ENCODE measurements around the gene PTPN4.

The PTPN4 gene

GRCh38 chr2:119764832-119765231 is 5.1 kb downstream of the PTPN4 start:
- Histone ChIP-seq H2AFZ (ENCODE audit: low read length, unreplicated experiment) (no peak overlapping the region), H3K4me3 (ENCODE audit: low read depth, low read length) (no peak overlapping the region), H3K27ac (ENCODE audit: low read depth, low read length) (no peak overlapping the region), H3K4me1 (ENCODE audit: control insufficient read depth, insufficient read depth, low read length, unreplicated experiment) (peaks cover 17% of the 10 kb centered on the region), H3K27me3 (ENCODE audit: insufficient read depth, low read length) (no peaks in the 10 kb centered on the region), H3K79me2 (ENCODE audit: control insufficient read depth, insufficient read depth, low read length, unreplicated experiment) (peaks cover 64% of the 10 kb centered on the region), H3K36me3 (ENCODE audit: insufficient read depth, low read length) (no peaks in the 10 kb centered on the region)

DNA sequence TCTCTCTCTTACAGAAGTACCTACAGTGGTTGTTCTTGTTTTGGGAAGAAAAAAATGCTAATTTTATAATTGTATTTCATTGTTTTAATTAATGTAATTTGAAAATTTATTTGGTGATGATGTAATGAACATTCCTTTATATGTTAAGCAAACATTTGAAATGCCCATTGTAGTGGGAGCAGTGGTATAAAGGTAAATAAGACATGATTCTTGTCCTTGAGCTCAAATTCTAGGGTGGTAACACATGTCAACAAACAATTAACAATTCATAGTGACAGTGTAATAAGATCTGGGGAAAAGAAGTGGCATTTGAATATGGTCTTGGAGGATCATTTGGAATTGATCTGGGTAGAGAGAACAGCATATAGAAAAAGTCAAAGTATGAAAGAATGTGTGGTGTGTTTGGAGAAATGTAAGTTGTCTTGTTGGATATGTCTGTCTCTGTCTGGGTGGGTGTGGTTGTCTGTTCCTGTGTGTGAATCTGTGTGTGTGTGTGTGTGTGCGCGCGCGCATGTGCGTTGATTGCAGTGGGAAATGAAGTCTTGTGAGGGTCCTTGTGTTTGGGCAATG is 5.8 kb downstream of the PTPN4 start:
- H3K4me3 ChIP-seq (ENCODE audit: low read depth, low read length) = no peak overlapping the region
- no peak overlapping the region for H2AFZ ChIP-seq (ENCODE audit: low read length, unreplicated experiment)
- H3K36me3 ChIP-seq (ENCODE audit: insufficient read depth, low read length) = no peaks in the 10 kb centered on the region
- peaks cover 17% of the 10 kb centered on the region for H3K4me1 ChIP-seq (ENCODE audit: control insufficient read depth, insufficient read depth, low read length, unreplicated experiment)
- H3K27ac ChIP-seq (ENCODE audit: low read depth, low read length) = no peak overlapping the region
- H3K27me3 ChIP-seq (ENCODE audit: insufficient read depth, low read length) = no peaks in the 10 kb centered on the region
- H3K79me2 ChIP-seq (ENCODE audit: control insufficient read depth, insufficient read depth, low read length, unreplicated experiment) = peaks cover 67% of the 10 kb centered on the region

DNA sequence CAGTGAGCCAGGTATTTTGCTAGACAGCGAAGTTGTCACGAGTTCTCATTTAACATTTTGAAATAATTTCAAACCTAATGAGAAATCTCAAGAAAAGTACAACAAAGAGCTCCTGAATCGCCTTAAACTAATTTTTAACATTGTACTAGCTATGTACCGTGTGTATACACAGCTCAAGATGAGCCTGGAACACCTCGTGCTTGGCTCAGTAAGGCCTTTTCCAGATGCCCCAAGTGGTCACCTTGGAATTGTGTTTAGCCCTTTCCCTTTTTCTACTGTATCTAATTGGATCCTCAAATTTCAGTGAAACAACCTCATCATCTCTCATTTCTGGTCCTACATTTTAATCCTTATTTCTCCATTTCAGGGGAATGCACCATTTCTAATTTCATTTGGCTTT is 7.2 kb downstream of the PTPN4 start:
- Histone ChIP-seq H3K36me3 (ENCODE audit: insufficient read depth, low read length) (no peaks in the 10 kb centered on the region), H3K79me2 (ENCODE audit: control insufficient read depth, insufficient read depth, low read length, unreplicated experiment) (peaks cover 56% of the 10 kb centered on the region), H3K4me1 (ENCODE audit: control insufficient read depth, insufficient read depth, low read length, unreplicated experiment) (peaks cover 19% of the 10 kb centered on the region), H3K27ac (ENCODE audit: low read depth, low read length) (no peak overlapping the region), H3K4me3 (ENCODE audit: low read depth, low read length) (no peak overlapping the region), H3K27me3 (ENCODE audit: insufficient read depth, low read length) (no peaks in the 10 kb centered on the region), H2AFZ (ENCODE audit: low read length, unreplicated experiment) (no peak overlapping the region)

DNA sequence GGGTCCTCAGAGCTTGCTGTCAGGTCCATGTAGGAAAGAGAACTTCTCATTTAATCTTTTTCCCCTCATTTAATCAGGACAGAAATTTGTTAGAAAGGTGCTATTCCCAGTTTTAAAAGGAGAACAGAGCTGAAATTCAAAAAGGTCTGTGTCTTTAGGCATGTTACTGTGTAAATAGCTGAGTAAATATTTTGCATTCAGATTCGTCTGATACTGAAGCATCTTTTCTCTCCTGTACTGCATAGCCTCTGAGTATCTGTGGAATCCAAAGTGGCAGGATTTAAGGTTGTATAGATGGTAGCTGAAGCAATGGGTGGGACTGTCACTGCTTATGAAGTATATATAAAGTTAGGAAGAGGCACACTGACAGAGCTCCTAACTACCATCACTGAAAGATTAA is 9.0 kb downstream of the PTPN4 start:
- no peak overlapping the region for H2AFZ ChIP-seq (ENCODE audit: low read length, unreplicated experiment)
- no peaks in the 10 kb centered on the region for H3K27me3 ChIP-seq (ENCODE audit: insufficient read depth, low read length)
- H3K4me3 ChIP-seq (ENCODE audit: low read depth, low read length) = no peak overlapping the region
- H3K27ac ChIP-seq (ENCODE audit: low read depth, low read length) = no peak overlapping the region
- no peaks in the 10 kb centered on the region for H3K36me3 ChIP-seq (ENCODE audit: insufficient read depth, low read length)
- H3K4me1 ChIP-seq (ENCODE audit: control insufficient read depth, insufficient read depth, low read length, unreplicated experiment) = peaks cover 8% of the 10 kb centered on the region
- peaks cover 43% of the 10 kb centered on the region for H3K79me2 ChIP-seq (ENCODE audit: control insufficient read depth, insufficient read depth, low read length, unreplicated experiment)

DNA sequence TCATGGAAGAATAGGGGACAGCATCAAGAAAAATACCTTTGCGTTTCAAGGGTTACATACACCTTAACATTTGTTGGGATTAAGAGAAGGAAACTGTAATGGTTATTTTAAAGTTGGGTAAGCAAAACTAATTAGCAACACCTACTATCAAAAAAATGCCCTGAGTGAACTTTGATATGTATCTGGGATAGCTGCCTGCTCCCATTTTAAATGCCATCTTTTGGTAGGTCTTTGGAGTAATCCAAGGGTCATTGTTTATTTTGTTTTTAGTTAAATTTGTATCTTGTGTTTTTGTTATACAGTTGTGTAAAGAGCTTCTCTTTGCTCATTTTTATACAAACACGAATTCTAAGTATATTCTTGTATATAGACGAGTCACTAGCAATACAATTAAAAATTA is 9.9 kb downstream of the PTPN4 start:
- Histone ChIP-seq H3K4me1 (ENCODE audit: control insufficient read depth, insufficient read depth, low read length, unreplicated experiment) (peaks cover 8% of the 10 kb centered on the region), H3K4me3 (ENCODE audit: low read depth, low read length) (no peak overlapping the region), H3K27me3 (ENCODE audit: insufficient read depth, low read length) (no peaks in the 10 kb centered on the region), H3K27ac (ENCODE audit: low read depth, low read length) (no peak overlapping the region), H3K36me3 (ENCODE audit: insufficient read depth, low read length) (no peaks in the 10 kb centered on the region), H2AFZ (ENCODE audit: low read length, unreplicated experiment) (no peak overlapping the region), H3K79me2 (ENCODE audit: control insufficient read depth, insufficient read depth, low read length, unreplicated experiment) (peaks cover 36% of the 10 kb centered on the region)

DNA sequence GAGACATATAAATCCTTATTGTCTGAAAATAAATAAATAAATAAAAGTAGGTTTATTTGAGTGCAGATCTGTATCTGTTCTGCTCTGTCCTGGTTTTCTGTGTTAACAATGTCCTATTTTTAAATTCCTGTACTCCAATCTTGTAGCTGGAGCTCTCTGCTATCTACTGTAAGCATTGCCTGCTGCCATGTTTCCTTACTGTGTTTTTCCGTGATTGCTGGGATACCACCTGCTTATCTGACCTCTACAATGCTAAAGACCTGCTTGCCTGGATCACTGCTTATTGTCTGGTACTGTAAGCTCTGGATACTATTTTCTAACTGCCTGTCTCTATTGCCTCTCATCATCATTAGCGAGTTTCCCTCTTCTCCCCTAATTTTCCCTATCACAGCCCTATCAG is 11.6 kb downstream of the PTPN4 start:
- no peaks in the 10 kb centered on the region for H3K36me3 ChIP-seq (ENCODE audit: insufficient read depth, low read length)
- no peak overlapping the region for H3K27ac ChIP-seq (ENCODE audit: low read depth, low read length)
- no peaks in the 10 kb centered on the region for H3K27me3 ChIP-seq (ENCODE audit: insufficient read depth, low read length)
- H3K79me2 ChIP-seq (ENCODE audit: control insufficient read depth, insufficient read depth, low read length, unreplicated experiment) = peaks cover 24% of the 10 kb centered on the region
- peaks cover 8% of the 10 kb centered on the region for H3K4me1 ChIP-seq (ENCODE audit: control insufficient read depth, insufficient read depth, low read length, unreplicated experiment)
- H2AFZ ChIP-seq (ENCODE audit: low read length, unreplicated experiment) = no peak overlapping the region
- no peak overlapping the region for H3K4me3 ChIP-seq (ENCODE audit: low read depth, low read length)

DNA sequence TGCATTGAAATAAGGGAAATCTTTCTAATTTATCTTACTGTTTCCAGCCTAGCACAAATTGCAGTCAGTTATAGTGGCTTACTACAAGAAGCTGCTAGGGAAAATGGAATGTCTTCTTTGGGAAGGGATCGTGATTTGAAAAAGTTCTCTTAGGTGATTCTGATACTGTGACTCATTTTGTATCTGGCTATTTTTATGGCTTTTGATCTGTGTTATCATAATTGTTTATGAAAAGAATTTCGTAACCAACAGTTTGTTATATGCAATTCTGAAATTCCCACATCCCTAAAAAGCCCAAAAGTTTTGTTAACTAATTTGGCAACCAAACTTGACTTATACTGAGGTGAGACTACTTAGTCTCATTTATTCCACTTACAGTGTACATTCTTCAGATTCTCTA is 12.4 kb downstream of the PTPN4 start:
- Histone ChIP-seq H3K79me2 (ENCODE audit: control insufficient read depth, insufficient read depth, low read length, unreplicated experiment) (peaks cover 24% of the 10 kb centered on the region), H3K4me3 (ENCODE audit: low read depth, low read length) (no peak overlapping the region), H2AFZ (ENCODE audit: low read length, unreplicated experiment) (no peak overlapping the region), H3K36me3 (ENCODE audit: insufficient read depth, low read length) (no peaks in the 10 kb centered on the region), H3K27ac (ENCODE audit: low read depth, low read length) (no peak overlapping the region), H3K4me1 (ENCODE audit: control insufficient read depth, insufficient read depth, low read length, unreplicated experiment) (peaks cover 8% of the 10 kb centered on the region), H3K27me3 (ENCODE audit: insufficient read depth, low read length) (no peaks in the 10 kb centered on the region)

GRCh38 chr2:119772767-119773166 is 13.0 kb downstream of the PTPN4 start:
- Histone ChIP-seq H3K36me3 (ENCODE audit: insufficient read depth, low read length) (no peaks in the 10 kb centered on the region), H3K79me2 (ENCODE audit: control insufficient read depth, insufficient read depth, low read length, unreplicated experiment) (peaks cover 21% of the 10 kb centered on the region), H3K4me1 (ENCODE audit: control insufficient read depth, insufficient read depth, low read length, unreplicated experiment) (peaks cover 8% of the 10 kb centered on the region), H3K27ac (ENCODE audit: low read depth, low read length) (no peak overlapping the region), H3K27me3 (ENCODE audit: insufficient read depth, low read length) (no peaks in the 10 kb centered on the region), H2AFZ (ENCODE audit: low read length, unreplicated experiment) (no peak overlapping the region), H3K4me3 (ENCODE audit: low read depth, low read length) (no peak overlapping the region)

GRCh38 chr2:119774026-119774425 is 14.3 kb downstream of the PTPN4 start:
- no peak overlapping the region for H3K4me3 ChIP-seq (ENCODE audit: low read depth, low read length)
- H2AFZ ChIP-seq (ENCODE audit: low read length, unreplicated experiment) = no peak overlapping the region
- H3K27me3 ChIP-seq (ENCODE audit: insufficient read depth, low read length) = no peaks in the 10 kb centered on the region
- peaks cover 8% of the 10 kb centered on the region for H3K4me1 ChIP-seq (ENCODE audit: control insufficient read depth, insufficient read depth, low read length, unreplicated experiment)
- H3K79me2 ChIP-seq (ENCODE audit: control insufficient read depth, insufficient read depth, low read length, unreplicated experiment) = peaks cover 13% of the 10 kb centered on the region
- H3K36me3 ChIP-seq (ENCODE audit: insufficient read depth, low read length) = no peaks in the 10 kb centered on the region
- H3K27ac ChIP-seq (ENCODE audit: low read depth, low read length) = no peak overlapping the region

DNA sequence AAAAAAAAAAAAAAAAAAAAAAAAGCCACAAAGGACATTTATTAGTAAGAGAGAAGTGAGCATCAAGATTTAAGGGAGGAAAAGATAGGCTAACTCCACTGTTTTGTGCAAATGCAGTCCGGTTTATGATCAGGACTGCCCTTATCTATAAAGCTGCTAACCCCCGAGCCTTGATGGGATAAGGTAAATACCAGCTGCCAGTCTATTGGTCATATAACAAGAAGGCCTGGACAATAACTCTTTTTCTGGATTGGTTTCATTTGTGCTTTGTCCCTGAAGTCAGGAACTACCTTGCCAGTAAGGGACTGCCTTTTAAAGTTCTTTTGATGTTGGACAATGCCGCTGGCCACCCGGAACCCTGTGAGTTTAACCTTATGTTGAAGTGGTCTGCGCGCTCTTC is 15.4 kb downstream of the PTPN4 start:
- H2AFZ ChIP-seq (ENCODE audit: low read length, unreplicated experiment) = no peak overlapping the region
- peaks cover 8% of the 10 kb centered on the region for H3K4me1 ChIP-seq (ENCODE audit: control insufficient read depth, insufficient read depth, low read length, unreplicated experiment)
- H3K79me2 ChIP-seq (ENCODE audit: control insufficient read depth, insufficient read depth, low read length, unreplicated experiment) = peaks cover 4% of the 10 kb centered on the region
- no peak overlapping the region for H3K4me3 ChIP-seq (ENCODE audit: low read depth, low read length)
- H3K36me3 ChIP-seq (ENCODE audit: insufficient read depth, low read length) = no peaks in the 10 kb centered on the region
- no peaks in the 10 kb centered on the region for H3K27me3 ChIP-seq (ENCODE audit: insufficient read depth, low read length)
- H3K27ac ChIP-seq (ENCODE audit: low read depth, low read length) = no peak overlapping the region

- Histone ChIP-seq H3K4me1 (ENCODE audit: control insufficient read depth, insufficient read depth, low read length, unreplicated experiment) (no peaks in the 10 kb centered on the region), H3K79me2 (ENCODE audit: control insufficient read depth, insufficient read depth, low read length, unreplicated experiment) (no peaks in the 10 kb centered on the region), H3K4me3 (ENCODE audit: low read depth, low read length) (no peak overlapping the region), H2AFZ (ENCODE audit: low read length, unreplicated experiment) (no peak overlapping the region), H3K36me3 (ENCODE audit: insufficient read depth, low read length) (no peaks in the 10 kb centered on the region), H3K27me3 (ENCODE audit: insufficient read depth, low read length) (no peaks in the 10 kb centered on the region), H3K27ac (ENCODE audit: low read depth, low read length) (no peak overlapping the region)
Measured at GRCh38 chr2:119782308-119783027, 22.7 kb downstream of the PTPN4 start.
